CD8-positive, alpha-beta memory T cell (primary cell): ENCODE measurements around the gene ZMIZ1. TPM values are rescaled to one million over a fixed set of nuclear protein-coding genes. Genes with fewer than 3 reads are reported as not detected.
A peak's percentile ranks its signal among the peaks of the same experiment; 100 is the strongest.

Experiments
- CTCF ChIA-PET: fragments of 350-600 bp; sonication (Branson Sonifier 250); formaldehyde crosslinking; loops from one replicate; lab custom pipeline; 2021; ENCODE audit warnings: antibody characterized with exemption; lab: Charles Lee
- POLR2A ChIA-PET: fragments of 350-600 bp; sonication (Branson Sonifier 250); formaldehyde crosslinking; loops from one replicate; lab custom pipeline; 2021; ENCODE audit warnings: antibody characterized with exemption; lab: Charles Lee
- DNase-seq, 5 donors: peaks; one replicate each; pipeline versions ENCODE4 v3.0.0 to v3.0.0-alpha.2; 2020 to 2022; ENCODE audit warnings: mixed read lengths in 1 of 5
- H3K27ac ChIP-seq: one replicate; pipeline ENCODE4 v1.7.0; 2013; ENCODE audit warnings: low read depth, mild to moderate bottlenecking, low read length, moderate library complexity
- H3K27me3 ChIP-seq: 2 replicates; pipeline ENCODE4 v1.7.0; 2013; ENCODE audit warnings: low read length, mild to moderate bottlenecking; ENCODE audit not compliant: insufficient read depth, poor library complexity, severe bottlenecking
- H3K36me3 ChIP-seq: 2 replicates; pipeline ENCODE4 v1.7.0; 2013; ENCODE audit warnings: mild to moderate bottlenecking, low read length, moderate library complexity; ENCODE audit not compliant: insufficient read depth
- H3K4me1 ChIP-seq: 2 replicates; pipeline ENCODE4 v1.7.0; 2013; ENCODE audit warnings: mild to moderate bottlenecking, low read length, moderate library complexity; ENCODE audit not compliant: insufficient read depth
- H3K4me3 ChIP-seq: 2 replicates; pipeline ENCODE4 v1.7.0; 2013; ENCODE audit warnings: mild to moderate bottlenecking, low read length
- H3K9me3 ChIP-seq: 2 replicates; pipeline ENCODE4 v1.7.0; 2013; ENCODE audit warnings: mild to moderate bottlenecking, low read length
- H3K27ac Mint-ChIP-seq, 8 donors: one replicate each; pipeline ENCODE4 v1.8.0; 2020 to 2021; ENCODE audit warnings: mixed read lengths in 8 of 8, mild to moderate bottlenecking in 6 of 8, inconsistent platforms in 3 of 8, moderate library complexity in 3 of 8
- H3K27me3 Mint-ChIP-seq, 2 donors: one replicate each; pipeline ENCODE4 v1.8.0; 2020 to 2021; ENCODE audit warnings: mixed read lengths in 2 of 2, mild to moderate bottlenecking in 1 of 2, moderate library complexity in 1 of 2
- H3K36me3 Mint-ChIP-seq, 3 donors: one replicate each; pipeline ENCODE4 v1.8.0; 2020 to 2021; ENCODE audit warnings: mixed read lengths in 3 of 3, inconsistent platforms in 1 of 3, mild to moderate bottlenecking in 1 of 3
- H3K4me1 Mint-ChIP-seq, 3 donors: one replicate each; pipeline ENCODE4 v1.8.0; 2020 to 2021; ENCODE audit warnings: mixed read lengths in 3 of 3, inconsistent platforms in 1 of 3, mild to moderate bottlenecking in 1 of 3
- H3K4me3 Mint-ChIP-seq, 7 donors: one replicate each; pipeline ENCODE4 v1.8.0; 2020 to 2021; ENCODE audit warnings: mixed read lengths in 7 of 7, mild to moderate bottlenecking in 6 of 7, moderate library complexity in 4 of 7, inconsistent platforms in 2 of 7
- H3K9me3 Mint-ChIP-seq, 5 donors: one replicate each; pipeline ENCODE4 v1.8.0; 2020 to 2022; ENCODE audit warnings: mixed read lengths in 5 of 5, mild to moderate bottlenecking in 3 of 5, moderate library complexity in 2 of 5, inconsistent platforms in 1 of 5
- polyA plus RNA-seq: library from polyadenylated mRNA; unstranded; fragments of 300-500 nt; fragmentation: Illumina TruSeq; gene quantifications from one replicate; pipeline ENCODE4 v1.2.3, GENCODE V29; 2021
- total RNA-seq, 2 experiments: library from RNA; stranded (reverse); gene quantifications; one replicate each; pipeline ENCODE4 v1.2.3, GENCODE V29; 2021

Gene ZMIZ1
- total and polyA plus RNA-seq, 3 experiments from 2014 or later, result 8.0 to 36.3 (median 34.7) TPM

- Mint-ChIP-seq H3K4me3 (no peak overlapping the region), H3K4me1 (peaks cover 31 to 60% (median 47%) of the 10 kb centered on the region in 3 donors), H3K9me3 (no peaks in the 10 kb centered on the region), H3K27me3 (no peaks in the 10 kb centered on the region), H3K27ac (peak overlapping the region in 1 of 8 donors; percentile 54), H3K36me3 (peaks cover 20 to 79% (median 27%) of the 10 kb centered on the region in 3 donors)
- DNase-seq, result no peak
- peaks cover 28% of the 10 kb centered on the region for H3K4me1 ChIP-seq
- ChIA-PET CTCF (no interaction called here), POLR2A (no interaction called here)
- peaks cover 56% of the 10 kb centered on the region for H3K36me3 ChIP-seq
- no peak overlapping the region for H3K27ac ChIP-seq
- H3K9me3 ChIP-seq, result no peaks in the 10 kb centered on the region
- no peaks in the 10 kb centered on the region for H3K27me3 ChIP-seq
- no peak overlapping the region for H3K4me3 ChIP-seq
Measured at GRCh38 chr10:79351332-79351731, 282.6 kb downstream of the ZMIZ1 start.

- peak overlapping the region in 3 of 8 donors; percentile 20 to 54 (median 41) for H3K27ac Mint-ChIP-seq
- no peaks in the 10 kb centered on the region for H3K27me3 ChIP-seq
Measured at GRCh38 chr10:79352035-79352877, 283.5 kb downstream of the ZMIZ1 start.

GRCh38 chr10:79353000-79353406 lies 284.2 kb downstream of the ZMIZ1 start:
- H3K27me3 ChIP-seq, result no peaks in the 10 kb centered on the region
- Mint-ChIP-seq H3K36me3 (peaks cover 20 to 87% (median 29%) of the 10 kb centered on the region in 3 donors), H3K4me3 (peak overlapping the region in 1 of 7 donors; percentile 46), H3K9me3 (no peaks in the 10 kb centered on the region), H3K27ac (peak overlapping the region in 1 of 8 donors; percentile 41), H3K4me1 (peaks cover 31 to 54% (median 42%) of the 10 kb centered on the region in 3 donors), H3K27me3 (no peaks in the 10 kb centered on the region)
- peaks cover 16% of the 10 kb centered on the region for H3K4me1 ChIP-seq
- no peak for DNase-seq
- H3K4me3 ChIP-seq, result no peak overlapping the region
- peaks cover 56% of the 10 kb centered on the region for H3K36me3 ChIP-seq
- ChIA-PET POLR2A (interaction anchor here (0.8 kb wide), 1 partner anchor 10 kb away, joined by 3 read pairs; no protein-coding TSS in a partner anchor), CTCF (no interaction called here)
- no peak overlapping the region for H3K27ac ChIP-seq
- no peaks in the 10 kb centered on the region for H3K9me3 ChIP-seq

More at GRCh38 chr10:79352035-79352877, 283.5 kb downstream of the ZMIZ1 start:
- no peaks in the 10 kb centered on the region for H3K27me3 Mint-ChIP-seq
- no peak overlapping the region for H3K4me3 Mint-ChIP-seq
- H3K9me3 Mint-ChIP-seq, result no peaks in the 10 kb centered on the region
- POLR2A ChIA-PET, result no interaction called here
- Histone ChIP-seq H3K9me3 (no peaks in the 10 kb centered on the region), H3K27ac (no peak overlapping the region), H3K4me3 (no peak overlapping the region), H3K36me3 (peaks cover 56% of the 10 kb centered on the region), H3K4me1 (peaks cover 21% of the 10 kb centered on the region)
- no peak for DNase-seq
- peaks cover 20 to 85% (median 29%) of the 10 kb centered on the region in 3 donors for H3K36me3 Mint-ChIP-seq
- CTCF ChIA-PET, result no interaction called here
- peaks cover 31 to 56% (median 43%) of the 10 kb centered on the region in 3 donors for H3K4me1 Mint-ChIP-seq

- ChIA-PET CTCF (interaction anchor here (2.2 kb wide), 1 partner anchor 21 kb away, joined by 5 read pairs; no protein-coding TSS in a partner anchor), POLR2A (interaction anchor here (0.8 kb wide), 1 partner anchor 11 kb away, joined by 3 read pairs; no protein-coding TSS in a partner anchor)
- no peak overlapping the region for H3K4me3 ChIP-seq
- H3K9me3 ChIP-seq, result no peaks in the 10 kb centered on the region
- H3K27ac ChIP-seq, result no peak overlapping the region
- Mint-ChIP-seq H3K4me1 (peaks cover 24 to 47% (median 35%) of the 10 kb centered on the region in 3 donors), H3K27me3 (no peaks in the 10 kb centered on the region), H3K36me3 (peaks cover 20 to 86% (median 31%) of the 10 kb centered on the region in 3 donors), H3K4me3 (no peak overlapping the region), H3K9me3 (no peaks in the 10 kb centered on the region), H3K27ac (peak overlapping the region in 1 of 8 donors; percentile 88)
- H3K36me3 ChIP-seq, result peaks cover 56% of the 10 kb centered on the region
- H3K27me3 ChIP-seq, result no peaks in the 10 kb centered on the region
- DNase-seq, result no peak
- H3K4me1 ChIP-seq, result peaks cover 9% of the 10 kb centered on the region
Measured at GRCh38 chr10:79353726-79354125, 285.0 kb downstream of the ZMIZ1 start.

- ChIA-PET CTCF (interaction anchor here (2.2 kb wide), 1 partner anchor 20 kb away, joined by 5 read pairs; no protein-coding TSS in a partner anchor), POLR2A (no interaction called here)
- Mint-ChIP-seq H3K27ac (peak overlapping the region in 3 of 8 donors; percentile 17 to 42 (median 27)), H3K4me3 (no peak overlapping the region), H3K36me3 (peaks cover 20 to 85% (median 31%) of the 10 kb centered on the region in 3 donors), H3K27me3 (no peaks in the 10 kb centered on the region), H3K9me3 (no peaks in the 10 kb centered on the region), H3K4me1 (peaks cover 20 to 42% (median 31%) of the 10 kb centered on the region in 3 donors)
- H3K27ac ChIP-seq, result no peak overlapping the region
- H3K27me3 ChIP-seq, result no peaks in the 10 kb centered on the region
- no peak for DNase-seq
- H3K4me1 ChIP-seq, result peaks cover 5% of the 10 kb centered on the region
- H3K36me3 ChIP-seq, result peaks cover 54% of the 10 kb centered on the region
- no peaks in the 10 kb centered on the region for H3K9me3 ChIP-seq
- H3K4me3 ChIP-seq, result no peak overlapping the region
Measured at GRCh38 chr10:79354141-79354540, 285.4 kb downstream of the ZMIZ1 start.

- DNase-seq, result no peak
- Histone ChIP-seq H3K4me3 (no peak overlapping the region), H3K9me3 (no peaks in the 10 kb centered on the region), H3K4me1 (peaks cover under 1% of the 10 kb centered on the region), H3K27me3 (no peaks in the 10 kb centered on the region), H3K36me3 (peaks cover 49% of the 10 kb centered on the region), H3K27ac (no peak overlapping the region)
- H3K9me3 Mint-ChIP-seq, result no peaks in the 10 kb centered on the region
- peak overlapping the region in 2 of 8 donors; percentile 17 to 27 for H3K27ac Mint-ChIP-seq
- H3K4me1 Mint-ChIP-seq, result peaks cover 17 to 38% (median 26%) of the 10 kb centered on the region in 3 donors
- peak overlapping the region in 1 of 7 donors; percentile 56 for H3K4me3 Mint-ChIP-seq
- H3K36me3 Mint-ChIP-seq, result peaks cover 20 to 81% (median 31%) of the 10 kb centered on the region in 3 donors
- no peaks in the 10 kb centered on the region for H3K27me3 Mint-ChIP-seq
- POLR2A ChIA-PET, result no interaction called here
- CTCF ChIA-PET, result interaction anchor here (2.2 kb wide), 1 partner anchor 20 kb away, joined by 5 read pairs; no protein-coding TSS in a partner anchor
Measured at GRCh38 chr10:79354615-79355014, 285.8 kb downstream of the ZMIZ1 start.

- Histone ChIP-seq H3K4me3 (no peak overlapping the region), H3K27me3 (no peaks in the 10 kb centered on the region), H3K27ac (no peak overlapping the region), H3K36me3 (peaks cover 40% of the 10 kb centered on the region), H3K4me1 (no peaks in the 10 kb centered on the region), H3K9me3 (no peaks in the 10 kb centered on the region)
- Mint-ChIP-seq H3K9me3 (no peaks in the 10 kb centered on the region), H3K36me3 (peaks cover 17 to 71% (median 28%) of the 10 kb centered on the region in 3 donors), H3K27me3 (no peaks in the 10 kb centered on the region), H3K4me1 (peaks cover 14 to 31% (median 20%) of the 10 kb centered on the region in 3 donors), H3K27ac (no peak overlapping the region), H3K4me3 (no peak overlapping the region)
- no peak for DNase-seq
- ChIA-PET POLR2A (no interaction called here), CTCF (interaction anchor here (2.2 kb wide), 1 partner anchor 19 kb away, joined by 5 read pairs; no protein-coding TSS in a partner anchor)
Measured at GRCh38 chr10:79355420-79356017, 286.8 kb downstream of the ZMIZ1 start.
